CD4-positive, alpha-beta memory T cell (primary cell): Measurements from ENCODE around the gene SLCO3A1. TPM values are rescaled to one million over a fixed set of nuclear protein-coding genes. Genes with fewer than 3 reads are reported as not detected.

Source experiments
- CTCF ChIA-PET: fragments of 350-600 bp; sonication (Branson Sonifier 250); formaldehyde crosslinking; loops from one replicate; lab custom pipeline; 2021; ENCODE audit warnings: inconsistent platforms; ENCODE audit not compliant: partially characterized antibody; lab: Charles Lee
- POLR2A ChIA-PET: fragments of 350-600 bp; sonication (Branson Sonifier 250); formaldehyde crosslinking; loops from one replicate; lab custom pipeline; 2021; ENCODE audit not compliant: partially characterized antibody; lab: Charles Lee
- DNase-seq, 5 donors: peaks; one replicate each; pipeline versions ENCODE4 v3.0.0 to v3.0.0-alpha.2; 2020 to 2022; ENCODE audit warnings: mixed read lengths in 1 of 5
- H3K27ac ChIP-seq: one replicate; pipeline ENCODE4 v1.7.0; 2013; ENCODE audit warnings: low read depth, low read length
- H3K27me3 ChIP-seq: 2 replicates; pipeline ENCODE4 v1.7.0; 2013; ENCODE audit warnings: mild to moderate bottlenecking, low read length, moderate library complexity; ENCODE audit not compliant: insufficient read depth
- H3K36me3 ChIP-seq: 2 replicates; pipeline ENCODE4 v1.7.0; 2013; ENCODE audit warnings: mild to moderate bottlenecking, low read length, moderate library complexity; ENCODE audit not compliant: insufficient read depth
- H3K4me1 ChIP-seq: 2 replicates; pipeline ENCODE4 v1.7.0; 2013; ENCODE audit warnings: mild to moderate bottlenecking, low read length, moderate library complexity; ENCODE audit not compliant: insufficient read depth
- H3K4me3 ChIP-seq, 2 donors: one replicate each; pipeline ENCODE4 v1.7.0; 2013; ENCODE audit warnings: low read length in 2 of 2, mild to moderate bottlenecking in 1 of 2
- H3K9me3 ChIP-seq, 2 donors: one replicate each; pipeline ENCODE4 v1.7.0; 2013; ENCODE audit warnings: low read length in 2 of 2, control low read depth in 1 of 2; ENCODE audit not compliant: control insufficient read depth in 1 of 2
- H3K27ac Mint-ChIP-seq, 7 donors: one replicate each; pipeline ENCODE4 v1.8.0; 2020 to 2021; ENCODE audit warnings: mixed read lengths in 7 of 7, mild to moderate bottlenecking in 6 of 7, inconsistent platforms in 3 of 7, moderate library complexity in 3 of 7
- H3K27me3 Mint-ChIP-seq, 2 donors: one replicate each; pipeline ENCODE4 v1.8.0; 2020 to 2021; ENCODE audit warnings: mixed read lengths in 2 of 2
- H3K36me3 Mint-ChIP-seq, 2 donors: one replicate each; pipeline ENCODE4 v1.8.0; 2020 to 2021; ENCODE audit warnings: mixed read lengths in 2 of 2, inconsistent platforms in 1 of 2, mild to moderate bottlenecking in 1 of 2
- H3K4me1 Mint-ChIP-seq, 4 donors: one replicate each; pipeline ENCODE4 v1.8.0; 2020 to 2021; ENCODE audit warnings: mixed read lengths in 4 of 4, mild to moderate bottlenecking in 1 of 4
- H3K4me3 Mint-ChIP-seq, 8 donors: one replicate each; pipeline ENCODE4 v1.8.0; 2020 to 2021; ENCODE audit warnings: mixed read lengths in 8 of 8, mild to moderate bottlenecking in 7 of 8, moderate library complexity in 6 of 8, inconsistent platforms in 3 of 8
- H3K9me3 Mint-ChIP-seq, 8 donors: one replicate each; pipeline ENCODE4 v1.8.0; 2020 to 2021; ENCODE audit warnings: mixed read lengths in 8 of 8, mild to moderate bottlenecking in 5 of 8, inconsistent platforms in 3 of 8, moderate library complexity in 1 of 8
- intact Hi-C: fragments of 100-400 bp; cut with micrococcal nuclease; formaldehyde crosslinking; loops from one replicate; pipeline ENCODE4 v1.15.1; 2023
- polyA plus RNA-seq, 2 donors: library from polyadenylated mRNA; unstranded; fragments of 300-500 nt; fragmentation: Illumina TruSeq; gene quantifications; one replicate each; pipeline ENCODE4 v1.2.3, GENCODE V29; 2021
- total RNA-seq, 2 experiments: library from RNA; stranded (reverse); gene quantifications; one replicate each; pipeline ENCODE4 v1.2.3, GENCODE V29; 2021

The SLCO3A1 gene
- total and polyA plus RNA-seq, 4 experiments from 2014 or later: 30.9 to 61.3 (median 31.9) TPM

- H3K9me3 Mint-ChIP-seq: peaks cover 0 to 16% (median 0%) of the 10 kb centered on the region in 8 donors
- Histone ChIP-seq H3K4me1 (no peaks in the 10 kb centered on the region), H3K9me3 (no peaks in the 10 kb centered on the region), H3K27ac (no peak overlapping the region), H3K4me3 (no peak overlapping the region), H3K27me3 (no peaks in the 10 kb centered on the region), H3K36me3 (no peaks in the 10 kb centered on the region)
- peak overlapping the region in 2 of 7 donors; percentile 25 to 29 for H3K27ac Mint-ChIP-seq
- H3K4me3 Mint-ChIP-seq: no peak overlapping the region
- POLR2A ChIA-PET: no interaction called here
- CTCF ChIA-PET: no interaction called here
- H3K27me3 Mint-ChIP-seq: no peaks in the 10 kb centered on the region
- intact Hi-C loops: no loop called here
- DNase-seq: no peak
- peaks cover 24 to 68% (median 36%) of the 10 kb centered on the region in 4 donors for H3K4me1 Mint-ChIP-seq
- peaks cover 0 to 2% of the 10 kb centered on the region in 2 donors for H3K36me3 Mint-ChIP-seq
Observed at GRCh38 chr15:91975241-91975978, 121.9 kb downstream of the SLCO3A1 start.

GRCh38 chr15:91976966-91977365 lies 123.5 kb downstream of the SLCO3A1 start:
- H3K36me3 ChIP-seq: no peaks in the 10 kb centered on the region
- ChIA-PET POLR2A (no interaction called here), CTCF (no interaction called here)
- no peak overlapping the region for H3K27ac ChIP-seq
- peak overlapping the region in 1 of 7 donors; percentile 60 for H3K27ac Mint-ChIP-seq
- H3K9me3 Mint-ChIP-seq: peaks cover 0 to 16% (median 0%) of the 10 kb centered on the region in 8 donors
- peaks cover 28 to 67% (median 36%) of the 10 kb centered on the region in 4 donors for H3K4me1 Mint-ChIP-seq
- no peak overlapping the region for H3K4me3 ChIP-seq
- no peaks in the 10 kb centered on the region for H3K4me1 ChIP-seq
- H3K36me3 Mint-ChIP-seq: peaks cover 2 to 7% of the 10 kb centered on the region in 2 donors
- H3K27me3 ChIP-seq: no peaks in the 10 kb centered on the region
- intact Hi-C loops: no loop called here
- H3K27me3 Mint-ChIP-seq: no peaks in the 10 kb centered on the region
- no peak for DNase-seq
- H3K9me3 ChIP-seq: no peaks in the 10 kb centered on the region
- no peak overlapping the region for H3K4me3 Mint-ChIP-seq

- Histone ChIP-seq H3K9me3 (no peaks in the 10 kb centered on the region), H3K4me3 (no peak overlapping the region), H3K27ac (no peak overlapping the region), H3K36me3 (no peaks in the 10 kb centered on the region), H3K4me1 (no peaks in the 10 kb centered on the region), H3K27me3 (no peaks in the 10 kb centered on the region)
- intact Hi-C loops: no loop called here
- H3K4me3 Mint-ChIP-seq: no peak overlapping the region
- H3K27me3 Mint-ChIP-seq: no peaks in the 10 kb centered on the region
- peaks cover 0 to 7% of the 10 kb centered on the region in 2 donors for H3K36me3 Mint-ChIP-seq
- DNase-seq: no peak
- peaks cover 0 to 15% (median 0%) of the 10 kb centered on the region in 8 donors for H3K9me3 Mint-ChIP-seq
- H3K4me1 Mint-ChIP-seq: peaks cover 27 to 61% (median 38%) of the 10 kb centered on the region in 4 donors
- POLR2A ChIA-PET: no interaction called here
- H3K27ac Mint-ChIP-seq: no peak overlapping the region
- CTCF ChIA-PET: interaction anchor here (1.5 kb wide), 1 partner anchor 274 kb away, joined by 4 read pairs; no protein-coding TSS in a partner anchor
Observed at GRCh38 chr15:91980502-91981267, 127.2 kb downstream of the SLCO3A1 start.

DNA sequence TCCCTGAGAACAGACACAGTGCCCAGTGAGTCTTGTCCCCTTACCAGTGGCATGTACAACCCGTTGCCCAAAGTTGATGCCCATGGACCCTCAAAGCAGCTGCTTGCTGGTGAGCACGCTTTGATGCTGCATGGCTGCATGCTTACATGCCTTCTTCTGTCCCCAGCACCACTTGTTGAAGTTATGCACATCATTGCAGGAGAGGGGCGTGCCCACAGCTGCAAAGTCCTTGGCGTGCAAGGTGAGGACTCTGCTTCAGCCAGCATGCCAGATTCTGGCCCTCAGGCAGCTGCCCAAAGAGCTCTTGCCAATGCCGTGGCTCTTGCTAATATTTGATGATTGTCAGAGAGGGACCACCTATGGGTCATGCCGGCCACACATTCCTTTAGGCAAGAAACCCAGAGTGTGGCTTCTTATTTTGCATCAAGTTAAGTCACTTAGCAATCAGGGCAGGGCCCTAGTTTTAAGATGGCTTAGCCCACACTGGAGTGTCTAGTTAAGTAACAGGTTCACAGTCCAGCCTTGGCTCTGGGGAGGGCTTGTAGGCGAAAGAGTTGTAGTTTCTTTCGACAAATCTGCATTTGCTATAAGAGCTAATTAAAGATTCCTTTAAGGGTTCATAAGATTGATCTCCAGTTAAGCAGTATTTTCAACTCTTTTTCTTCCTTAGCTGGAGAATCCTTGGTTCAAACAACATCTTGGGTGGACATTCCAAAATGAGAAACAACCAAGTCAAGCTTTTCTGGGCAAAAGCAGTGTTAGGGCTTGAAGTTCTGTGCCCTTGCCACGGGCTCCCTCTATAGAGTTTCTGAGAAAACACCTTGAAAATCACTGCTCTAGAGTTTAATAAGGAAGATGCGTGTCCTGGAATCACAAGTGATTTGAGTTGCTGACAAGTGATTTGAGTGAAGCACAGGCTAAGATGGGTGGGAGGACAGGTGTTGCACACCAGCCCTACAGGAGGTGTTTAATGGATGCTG lies 128.6 kb downstream of the SLCO3A1 start:
- Histone ChIP-seq H3K36me3 (no peaks in the 10 kb centered on the region), H3K27ac (no peak overlapping the region), H3K4me3 (no peak overlapping the region), H3K9me3 (no peaks in the 10 kb centered on the region), H3K27me3 (no peaks in the 10 kb centered on the region), H3K4me1 (no peaks in the 10 kb centered on the region)
- H3K4me1 Mint-ChIP-seq: peaks cover 25 to 59% (median 39%) of the 10 kb centered on the region in 4 donors
- no peaks in the 10 kb centered on the region for H3K27me3 Mint-ChIP-seq
- peak overlapping the region in 2 of 7 donors; percentile 22 to 29 for H3K27ac Mint-ChIP-seq
- peaks cover 0 to 3% (median 0%) of the 10 kb centered on the region in 8 donors for H3K9me3 Mint-ChIP-seq
- H3K4me3 Mint-ChIP-seq: no peak overlapping the region
- POLR2A ChIA-PET: no interaction called here
- intact Hi-C loops: no loop called here
- CTCF ChIA-PET: interaction anchor here (1.2 to 3.2 kb wide), 5 partner anchors 13 to 680 kb away, joined by 3 to 14 read pairs (median 4); no protein-coding TSS in a partner anchor
- no peak for DNase-seq
- peaks cover 0 to 7% of the 10 kb centered on the region in 2 donors for H3K36me3 Mint-ChIP-seq

DNA sequence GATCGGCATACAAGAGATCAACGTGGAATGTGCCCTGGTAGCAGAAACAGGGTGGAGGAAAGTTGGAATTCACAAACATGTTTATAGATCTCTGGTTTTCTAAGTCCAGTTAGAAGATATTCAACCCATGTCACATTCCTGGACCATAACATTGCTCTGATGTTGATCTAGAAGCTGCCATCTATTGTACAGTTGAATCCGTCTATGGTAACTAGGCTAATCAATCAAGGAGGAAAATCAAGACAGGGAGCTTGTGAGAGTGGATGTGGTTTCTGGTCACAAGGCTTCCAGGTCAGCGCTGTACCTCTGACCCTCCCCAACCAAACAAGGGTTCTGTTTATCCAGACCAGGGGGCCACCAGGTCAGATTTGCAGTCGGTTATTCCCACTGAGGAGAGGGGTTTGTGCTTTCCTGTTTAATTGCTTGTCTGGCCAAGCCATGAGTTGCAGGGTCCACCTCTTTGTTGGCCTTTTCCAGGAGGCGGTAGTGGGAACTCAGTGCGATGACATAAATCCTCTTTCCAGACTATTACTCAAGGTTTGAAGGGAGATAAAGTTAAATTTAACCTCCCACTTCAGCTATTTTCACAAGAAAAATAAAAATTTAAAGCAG lies 130.3 kb downstream of the SLCO3A1 start:
- DNase-seq: no peak
- intact Hi-C loops: no loop called here
- H3K9me3 Mint-ChIP-seq: peaks cover 0 to 2% (median 0%) of the 10 kb centered on the region in 8 donors
- Histone ChIP-seq H3K36me3 (no peaks in the 10 kb centered on the region), H3K27ac (no peak overlapping the region), H3K4me1 (no peaks in the 10 kb centered on the region), H3K9me3 (no peaks in the 10 kb centered on the region), H3K27me3 (no peaks in the 10 kb centered on the region), H3K4me3 (no peak overlapping the region)
- H3K27me3 Mint-ChIP-seq: no peaks in the 10 kb centered on the region
- H3K4me1 Mint-ChIP-seq: peaks cover 27 to 53% (median 41%) of the 10 kb centered on the region in 4 donors
- H3K27ac Mint-ChIP-seq: no peak overlapping the region
- ChIA-PET POLR2A (no interaction called here), CTCF (interaction anchor here (1.7 to 3.2 kb wide), 2 partner anchors 95 to 134 kb away, joined by 3 to 14 read pairs; no protein-coding TSS in a partner anchor)
- peaks cover 0 to 7% of the 10 kb centered on the region in 2 donors for H3K36me3 Mint-ChIP-seq
- no peak overlapping the region for H3K4me3 Mint-ChIP-seq

DNA sequence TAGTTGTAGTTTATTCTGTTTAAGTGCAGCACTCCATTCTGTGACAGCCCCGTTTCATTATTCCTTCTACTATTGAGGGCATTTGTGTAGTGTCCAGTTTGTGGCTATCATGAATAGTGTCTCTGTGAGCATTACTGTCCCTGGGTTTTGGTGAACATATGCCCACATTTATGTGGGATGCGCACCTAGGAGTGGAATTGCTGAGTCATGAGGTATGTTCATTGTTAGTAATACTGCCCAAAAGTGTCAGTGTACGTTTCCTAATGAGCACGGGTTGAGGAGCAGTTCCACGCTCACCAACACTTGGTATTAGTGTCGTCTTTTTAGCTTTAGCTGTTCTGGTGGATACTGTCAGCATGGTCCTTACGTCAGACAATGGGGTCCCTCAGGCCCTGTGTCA lies 131.8 kb downstream of the SLCO3A1 start:
- Mint-ChIP-seq H3K27ac (no peak overlapping the region), H3K36me3 (peaks cover 0 to 7% of the 10 kb centered on the region in 2 donors), H3K27me3 (no peaks in the 10 kb centered on the region), H3K4me1 (peaks cover 33 to 56% (median 46%) of the 10 kb centered on the region in 4 donors), H3K9me3 (peaks cover 0 to 2% (median 0%) of the 10 kb centered on the region in 8 donors), H3K4me3 (no peak overlapping the region)
- ChIA-PET POLR2A (no interaction called here), CTCF (interaction anchor here (0.6 to 1.7 kb wide), 2 partner anchors 16 to 93 kb away, joined by 3 read pairs; no protein-coding TSS in a partner anchor)
- Histone ChIP-seq H3K36me3 (no peaks in the 10 kb centered on the region), H3K9me3 (no peaks in the 10 kb centered on the region), H3K4me3 (no peak overlapping the region), H3K4me1 (no peaks in the 10 kb centered on the region), H3K27me3 (no peaks in the 10 kb centered on the region), H3K27ac (no peak overlapping the region)
- intact Hi-C loops: no loop called here
- no peak for DNase-seq
